Activated naive CD4-positive, alpha-beta T cell treated with anti-CD3 and anti-CD28 coated beads for 36 hours (primary cell): ENCODE data around the gene TMED5. TPM values are rescaled to one million over a fixed set of nuclear protein-coding genes. Genes with fewer than 3 reads are reported as not detected.

ENCODE experiments used
- CTCF ChIA-PET: fragments of 350-600 bp; sonication (Branson Sonifier 250); formaldehyde crosslinking; loops from one replicate; lab custom pipeline; 2021; ENCODE audit warnings: antibody characterized with exemption; lab: Charles Lee
- DNase-seq: peaks from one replicate; pipeline ENCODE4 v3.0.0-alpha.2; 2020
- H3K27ac Mint-ChIP-seq: one replicate; pipeline ENCODE4 v1.8.0; 2021; ENCODE audit warnings: mild to moderate bottlenecking, mixed read lengths
- H3K27me3 Mint-ChIP-seq: one replicate; pipeline ENCODE4 v1.8.0; 2021; ENCODE audit warnings: low read depth, mixed read lengths
- H3K36me3 Mint-ChIP-seq: one replicate; pipeline ENCODE4 v1.8.0; 2021; ENCODE audit warnings: low read depth, mixed read lengths
- H3K4me1 Mint-ChIP-seq: one replicate; pipeline ENCODE4 v1.8.0; 2021; ENCODE audit warnings: low read depth, mixed read lengths
- H3K4me3 Mint-ChIP-seq: one replicate; pipeline ENCODE4 v1.8.0; 2021; ENCODE audit warnings: mild to moderate bottlenecking, moderate library complexity, mixed read lengths
- H3K9me3 Mint-ChIP-seq: one replicate; pipeline ENCODE4 v1.8.0; 2021; ENCODE audit warnings: mixed read lengths
- intact Hi-C: fragments of 100-400 bp; cut with micrococcal nuclease; formaldehyde crosslinking; loops from one replicate; pipeline ENCODE4 v1.15.1; 2023
- total RNA-seq, 2 experiments: library from RNA; stranded (reverse); gene quantifications; one replicate each; pipeline ENCODE4 v1.2.3, GENCODE V29; 2021

The TMED5 gene
- total RNA-seq, 2 experiments from 2014 or later = 27.8 to 28.2 TPM

DNA sequence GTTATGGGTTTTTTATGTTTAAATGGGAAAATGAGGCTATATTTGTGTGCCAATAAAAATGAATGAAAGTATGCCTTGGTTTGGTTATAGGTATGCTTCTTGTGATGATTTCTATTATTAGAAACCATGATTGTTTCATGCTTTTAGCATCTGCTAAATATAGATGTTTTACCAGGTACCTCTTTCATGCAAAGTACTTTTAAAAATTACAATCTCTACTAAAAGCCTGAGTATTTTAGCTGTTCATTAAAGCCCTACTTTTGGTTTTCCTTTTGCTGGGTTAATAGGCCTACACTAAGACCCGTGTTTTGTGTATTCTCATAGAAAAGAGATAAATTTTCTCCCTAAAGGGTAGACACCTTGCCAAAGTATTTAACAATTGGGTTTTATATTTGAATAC is 69.1 kb downstream of the TMED5 start:
- peaks cover 36% of the 10 kb centered on the region for H3K36me3 Mint-ChIP-seq

DNA sequence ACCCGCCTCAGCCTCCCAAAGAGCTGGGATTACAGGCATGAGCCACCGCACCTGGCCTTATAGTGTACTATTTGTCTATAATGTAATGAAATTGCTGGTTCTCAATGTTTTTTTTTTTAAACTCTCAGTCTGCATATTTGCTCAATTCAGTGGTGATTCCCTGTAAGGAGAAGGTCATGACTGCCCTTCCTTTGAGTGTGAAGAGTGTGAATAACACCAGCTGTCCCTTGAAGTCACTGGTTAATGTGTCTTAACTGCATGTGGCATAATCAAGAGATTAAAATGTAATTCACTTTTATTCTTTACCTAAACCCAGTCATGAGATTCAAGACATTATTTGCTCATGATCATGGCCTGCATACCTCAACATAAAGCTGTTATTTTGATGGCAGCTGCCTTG is 70.6 kb downstream of the TMED5 start:
- Mint-ChIP-seq H3K4me3 (no peak overlapping the region), H3K27me3 (no peaks in the 10 kb centered on the region), H3K27ac (no peak overlapping the region), H3K36me3 (peaks cover 43% of the 10 kb centered on the region), H3K4me1 (peaks cover 32% of the 10 kb centered on the region), H3K9me3 (peaks cover 15% of the 10 kb centered on the region)
- no peak for DNase-seq
- CTCF ChIA-PET = interaction anchor here (0.7 kb wide), 2 partner anchors 250 to 365 kb away, joined by 3 read pairs; no protein-coding TSS in a partner anchor
- intact Hi-C loops = no loop called here

More for the DNA sequence above, 69.1 kb downstream of the TMED5 start:
- Mint-ChIP-seq H3K27me3 (no peaks in the 10 kb centered on the region), H3K4me1 (peaks cover 32% of the 10 kb centered on the region), H3K9me3 (peaks cover 12% of the 10 kb centered on the region), H3K27ac (no peak overlapping the region), H3K4me3 (no peak overlapping the region)
- DNase-seq = no peak
- CTCF ChIA-PET = no interaction called here
- intact Hi-C loops = no loop called here

DNA sequence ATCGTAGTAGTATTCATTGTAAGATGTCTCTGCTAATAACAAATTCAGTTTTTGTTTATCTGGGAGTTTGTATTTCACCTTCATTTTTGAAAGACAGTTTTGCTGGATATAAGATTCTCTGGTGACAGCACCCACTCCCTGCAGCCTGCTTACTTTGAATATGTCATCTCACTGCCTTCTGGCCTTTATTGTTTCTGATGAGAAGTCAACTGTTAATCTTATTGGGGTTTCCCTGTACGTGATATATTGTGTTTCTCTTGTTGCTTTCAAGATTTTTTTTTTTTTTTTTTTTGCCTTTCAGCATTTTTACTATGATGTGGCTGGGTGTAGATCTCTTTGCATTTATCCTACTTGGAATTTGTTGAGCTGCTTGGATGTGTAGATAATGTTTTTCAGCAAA is 71.9 kb downstream of the TMED5 start:
- intact Hi-C loops = no loop called here
- Mint-ChIP-seq H3K4me1 (peaks cover 28% of the 10 kb centered on the region), H3K9me3 (peaks cover 15% of the 10 kb centered on the region), H3K36me3 (peaks cover 49% of the 10 kb centered on the region), H3K27ac (no peak overlapping the region), H3K4me3 (no peak overlapping the region), H3K27me3 (no peaks in the 10 kb centered on the region)
- CTCF ChIA-PET = no interaction called here
- DNase-seq = no peak

DNA sequence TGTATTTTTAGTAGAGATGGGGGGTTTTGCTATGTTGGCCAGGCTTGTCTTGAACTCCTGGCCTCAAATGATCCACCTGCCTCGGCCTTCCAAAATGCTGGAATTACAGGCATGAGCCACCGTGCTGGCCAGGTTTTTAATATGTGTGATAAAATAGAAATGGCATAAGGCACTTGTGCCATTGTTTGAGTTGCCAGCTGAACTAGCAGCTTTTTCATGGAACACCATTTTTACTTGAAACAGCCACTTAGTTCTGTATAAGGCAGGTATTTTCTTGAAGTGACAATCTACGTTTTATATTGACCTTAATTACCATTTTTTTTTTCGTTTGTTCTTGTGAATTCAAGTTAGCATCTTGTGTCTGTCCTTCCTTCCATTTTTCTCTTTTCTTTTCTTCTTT is 72.8 kb downstream of the TMED5 start:
- Mint-ChIP-seq H3K4me3 (no peak overlapping the region), H3K36me3 (peaks cover 51% of the 10 kb centered on the region), H3K27ac (no peak overlapping the region), H3K4me1 (peaks cover 30% of the 10 kb centered on the region), H3K9me3 (peaks cover 15% of the 10 kb centered on the region), H3K27me3 (no peaks in the 10 kb centered on the region)
- CTCF ChIA-PET = interaction anchor here (0.7 kb wide), 1 partner anchor 205 kb away, joined by 4 read pairs; no protein-coding TSS in a partner anchor
- intact Hi-C loops = no loop called here
- DNase-seq = no peak

DNA sequence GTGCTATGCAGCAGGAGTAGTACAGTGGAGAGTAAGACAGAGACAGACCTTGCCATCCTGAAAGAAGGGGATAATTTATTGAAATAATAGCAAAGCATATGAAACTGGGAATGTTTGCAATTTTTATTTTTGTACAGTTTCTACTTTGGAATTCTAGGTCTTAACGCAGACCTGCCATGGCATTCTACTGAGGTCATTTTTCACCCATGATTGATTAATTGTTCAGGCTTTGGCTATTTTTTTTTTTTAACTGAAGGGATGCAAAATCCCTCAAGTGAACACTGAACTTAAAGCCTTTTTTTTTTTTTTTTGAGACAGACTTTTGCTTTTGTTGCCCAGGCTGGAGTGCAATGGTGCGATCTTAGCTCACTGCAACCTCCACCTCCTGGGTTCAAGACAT is 74.0 kb downstream of the TMED5 start:
- H3K27ac Mint-ChIP-seq = no peak overlapping the region
- H3K27me3 Mint-ChIP-seq = no peaks in the 10 kb centered on the region
- H3K9me3 Mint-ChIP-seq = peaks cover 15% of the 10 kb centered on the region
- peaks cover 49% of the 10 kb centered on the region for H3K36me3 Mint-ChIP-seq
- peaks cover 28% of the 10 kb centered on the region for H3K4me1 Mint-ChIP-seq
- intact Hi-C loops = no loop called here
- DNase-seq = no peak
- CTCF ChIA-PET = no interaction called here
- H3K4me3 Mint-ChIP-seq = no peak overlapping the region

DNA sequence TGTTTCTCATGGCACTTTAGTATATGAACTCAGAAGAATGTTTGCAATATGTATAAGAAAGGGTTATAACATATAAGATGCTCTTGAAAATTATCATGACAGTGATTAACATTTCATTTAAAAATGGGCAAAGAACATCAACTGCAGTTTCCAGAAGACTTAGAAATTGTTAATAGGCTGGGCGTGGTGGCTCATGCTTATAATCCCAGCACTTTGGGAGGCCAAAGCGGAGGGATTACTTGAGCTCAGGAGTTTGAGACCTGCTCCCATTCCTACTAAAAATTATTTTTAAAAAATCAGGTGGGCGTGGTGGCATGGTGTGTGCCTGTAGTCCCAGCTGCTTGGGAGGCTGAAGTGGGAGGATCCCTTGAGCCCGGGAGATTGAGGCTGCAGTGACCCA is 78.1 kb downstream of the TMED5 start:
- Mint-ChIP-seq H3K27me3 (no peaks in the 10 kb centered on the region), H3K36me3 (peaks cover 30% of the 10 kb centered on the region)

More for the DNA sequence above, 78.1 kb downstream of the TMED5 start:
- DNase-seq = no peak
- CTCF ChIA-PET = interaction anchor here (1.1 kb wide), 1 partner anchor 81 kb away, joined by 3 read pairs; no protein-coding TSS in a partner anchor
- intact Hi-C loops = no loop called here
- Mint-ChIP-seq H3K27ac (no peak overlapping the region), H3K4me3 (no peak overlapping the region), H3K9me3 (peaks cover 7% of the 10 kb centered on the region), H3K4me1 (peaks cover 40% of the 10 kb centered on the region)

Other genes with a start within 250 kb of the TMED5 start
- gene DIPK1A, start 219.0 kb downstream of the TMED5 start, total RNA-seq = 1 to 10 TPM; 4.5 to 5.0 TPM
- gene MTF2, start 101.1 kb downstream of the TMED5 start, total RNA-seq = 10 to 100 TPM; 51.0 to 56.6 TPM
- gene CCDC18, start 311 bp upstream of the TMED5 start, total RNA-seq = 10 to 100 TPM; 16.2 to 16.4 TPM
- 10 to 100 TPM; 76.3 to 80.3 TPM for gene DR1, start 165.5 kb upstream of the TMED5 start, total RNA-seq